HCT116 (cell line): ENCODE results near the gene BMP4. TPM values are rescaled to one million over a fixed set of nuclear protein-coding genes. Genes with fewer than 3 reads are reported as not detected.

Experiments
- ATAC-seq: fragments of 200-7000 bp; cut with Tn5 transposase; 2 replicates; pipeline ENCODE4 v1.9.1; 2020; ENCODE audit warnings: mild to moderate bottlenecking, moderate library complexity
- BruUV-seq: library from RNA; stranded (reverse); fragments of 400-500 nt; replicated peaks from 2 replicates; lab custom pipeline; 2021; lab: Mats Ljungman, UMichigan
- CTCF ChIA-PET: fragments of 300-600 bp; sonication (Branson Sonifier 250); formaldehyde crosslinking; loops from one replicate; lab custom pipeline; 2021; ENCODE audit warnings: antibody characterized with exemption; lab: Charles Lee
- POLR2A ChIA-PET: fragments of 300-600, 350-600 bp; sonication (Branson Sonifier 250); formaldehyde crosslinking; loops from one replicate; lab custom pipeline; 2021; ENCODE audit warnings: antibody characterized with exemption; lab: Charles Lee
- RAD21 ChIA-PET, 2 experiments: fragments of 300-600 bp; sonication (Branson Sonifier 250); formaldehyde crosslinking; loops; one replicate each; lab custom pipeline; 2023; ENCODE audit warnings: low total read pairs in 2 of 2; ENCODE audit not compliant: uncharacterized antibody in 2 of 2, unreplicated experiment in 2 of 2, low non-redundant PET in 1 of 2; lab: Charles Lee
- DNase-seq: peaks from one replicate; pipeline ENCODE4 v3.0.0-alpha.2; 2010; ENCODE audit warnings: low read depth, low spot score
- H2AFZ ChIP-seq: fragments of 200-600 bp; shearing (Covaris generic), sonication (generic); 2 replicates; pipeline ENCODE4 v1.6.1; 2017; ENCODE audit warnings: low read depth, mixed run types, mixed read lengths, antibody characterized with exemption, low read length; ENCODE audit not compliant: poor library complexity, severe bottlenecking
- H3K27ac ChIP-seq: 2 replicates; pipeline ENCODE4 v1.5.1; 2012; ENCODE audit warnings: low read depth, low read length
- H3K27me3 ChIP-seq: fragments of 200-600 bp; sonication (generic); 2 replicates; pipeline ENCODE4 v1.6.1; 2016; ENCODE audit warnings: mixed run types, low read length, mixed read lengths; ENCODE audit not compliant: insufficient read depth
- H3K36me3 ChIP-seq, 2 experiments: fragments of 200-500 bp in 1 of 2; fragments of 200-600 bp in 1 of 2; sonication (Bioruptor generic) in 1 of 2; sonication (generic) in 1 of 2; 2 replicates each; pipeline versions ENCODE4 v1.5.1 to v1.6.1; 2014 to 2016; ENCODE audit warnings: low read length in 2 of 2, inconsistent platforms in 1 of 2, mixed read lengths in 1 of 2, mixed run types in 1 of 2; ENCODE audit not compliant: insufficient read depth in 2 of 2, control insufficient read depth in 1 of 2
- H3K4me1 ChIP-seq, 2 experiments: fragments of 200-600 bp in 1 of 2; sonication (generic) in 1 of 2; 2 replicates each; pipeline versions ENCODE4 v1.5.1 to v1.6.1; 2012 to 2017; ENCODE audit warnings: low read length in 2 of 2, inconsistent platforms in 1 of 2, mild to moderate bottlenecking in 1 of 2, mixed read lengths in 1 of 2, mixed run types in 1 of 2, moderate library complexity in 1 of 2; ENCODE audit not compliant: insufficient read depth in 2 of 2, control insufficient read depth in 1 of 2
- H3K4me2 ChIP-seq: fragments of 200-600 bp; sonication (generic); 2 replicates; pipeline ENCODE4 v1.6.1; 2017; ENCODE audit warnings: mixed run types, low read length, mixed read lengths
- H3K4me3 ChIP-seq, 2 experiments: fragments of 200-600 bp in 1 of 2; sonication (generic) in 1 of 2; replicated peaks in 1 of 2; 2 replicates each; pipeline ENCODE4 v1.5.1; 2011 to 2016; ENCODE audit warnings: low read length in 2 of 2, control low read depth in 1 of 2, low read depth in 1 of 2, mild to moderate bottlenecking in 1 of 2, mixed read lengths in 1 of 2, mixed run types in 1 of 2
- H3K79me2 ChIP-seq: fragments of 200-600 bp; sonication (generic); 2 replicates; pipeline ENCODE4 v1.6.1; 2017; ENCODE audit warnings: mild to moderate bottlenecking, mixed run types, low read length, moderate library complexity, mixed read lengths; ENCODE audit not compliant: insufficient read depth
- H3K9ac ChIP-seq: fragments of 200-600 bp; sonication (generic); 2 replicates; pipeline ENCODE4 v1.6.1; 2016; ENCODE audit warnings: low read length, mixed read lengths
- H3K9me2 ChIP-seq: fragments of 200-600 bp; sonication (generic), shearing (Covaris generic); 2 replicates; pipeline ENCODE4 v1.6.1; 2017; ENCODE audit warnings: mixed run types, mild to moderate bottlenecking, moderate library complexity; ENCODE audit not compliant: insufficient read depth
- H3K9me3 ChIP-seq, 2 experiments: fragments of 200-500 bp in 1 of 2; fragments of 200-600 bp in 1 of 2; sonication (Bioruptor generic) in 1 of 2; sonication (generic) in 1 of 2; 2 replicates each; pipeline ENCODE4 v1.6.1; 2014 to 2017; ENCODE audit warnings: low read length in 2 of 2, mixed read lengths in 2 of 2, inconsistent platforms in 1 of 2, low read depth in 1 of 2, mild to moderate bottlenecking in 1 of 2, mixed run types in 1 of 2, moderate library complexity in 1 of 2; ENCODE audit not compliant: control insufficient read depth in 1 of 2, insufficient read depth in 1 of 2
- H4K20me1 ChIP-seq: fragments of 200-600 bp; sonication (generic), shearing (Covaris generic); 2 replicates; pipeline ENCODE4 v1.6.1; 2017; ENCODE audit warnings: mixed run types, mild to moderate bottlenecking, moderate library complexity; ENCODE audit not compliant: insufficient read depth
- CEBPB ChIP-seq: IDR thresholded peaks from 2 replicates; pipeline ENCODE4 v1.6.1; 2012; ENCODE audit warnings: low read depth
- ELF1 ChIP-seq: IDR thresholded peaks from 2 replicates; pipeline ENCODE4 v1.6.1; 2012; ENCODE audit warnings: low read depth, borderline replicate concordance
- EZH2 ChIP-seq: fragments of 200-600 bp; sonication (generic); IDR thresholded peaks from 2 replicates; pipeline ENCODE4 v1.6.1; 2017; ENCODE audit warnings: antibody characterized with exemption, mixed run types
- EZH2phosphoT487 ChIP-seq: fragments of 200-600 bp; IDR thresholded peaks from 2 replicates; pipeline ENCODE4 v1.6.1; 2018; ENCODE audit warnings: antibody characterized with exemption, borderline replicate concordance
- FOSL1 ChIP-seq: IDR thresholded peaks from 2 replicates; pipeline ENCODE4 v1.6.1; 2012; ENCODE audit warnings: low read depth
- POLR2A ChIP-seq: IDR thresholded peaks from 2 replicates; pipeline ENCODE4 v1.7.0; 2011; ENCODE audit warnings: borderline replicate concordance; ENCODE audit not compliant: insufficient read depth, insufficient read length; ENCODE audit errors: extremely low read depth
- POLR2AphosphoS5 ChIP-seq: IDR thresholded peaks from 2 replicates; pipeline ENCODE4 v1.6.1; 2011; ENCODE audit warnings: mild to moderate bottlenecking, low read depth, low read length, moderate library complexity
- RAD21 ChIP-seq: IDR thresholded peaks from 2 replicates; pipeline ENCODE4 v1.6.1; 2012; ENCODE audit warnings: low read depth, mild to moderate bottlenecking
- SIN3A ChIP-seq: IDR thresholded peaks from 2 replicates; pipeline ENCODE4 v1.6.1; 2012; ENCODE audit warnings: low read depth
- SRF ChIP-seq: IDR thresholded peaks from 2 replicates; pipeline ENCODE4 v1.6.1; 2012; ENCODE audit warnings: low read depth
- YY1 ChIP-seq: IDR thresholded peaks from 2 replicates; pipeline ENCODE4 v1.6.1; 2011; ENCODE audit warnings: low read length, low read depth, moderate library complexity, mild to moderate bottlenecking; ENCODE audit not compliant: insufficient replicate concordance; ENCODE audit errors: extremely low read depth
- ZFX ChIP-seq: fragments of 450-650 bp; IDR thresholded peaks from 2 replicates; pipeline ENCODE4 v1.6.1; 2017
- ZNF274 ChIP-seq: fragments of 200-500 bp; sonication (Bioruptor generic); IDR thresholded peaks from 2 replicates; pipeline ENCODE4 v1.6.1; 2014; ENCODE audit warnings: mild to moderate bottlenecking, low read depth, low read length, inconsistent platforms
- intact Hi-C: fragments of 100-400 bp; cut with micrococcal nuclease; formaldehyde crosslinking; loops from 2 replicates; pipeline ENCODE4 v1.10.0; 2022
- total RNA-seq: library from RNA; stranded (reverse); gene quantifications from one replicate; pipeline ENCODE4 v1.2.1, GENCODE V29; 2021; ENCODE audit not compliant: unreplicated experiment
- TF ChIP-seq, protein P1 (sequence below): IDR thresholded peaks from 2 replicates; pipeline ENCODE4 v1.6.1; 2012
- TF ChIP-seq, protein P2 (sequence below): IDR thresholded peaks from 2 replicates; pipeline ENCODE4 v1.6.1; 2012; ENCODE audit warnings: low read depth

The BMP4 gene
- total RNA-seq, 1 experiment from 2014 or later: 145 TPM

DNA sequence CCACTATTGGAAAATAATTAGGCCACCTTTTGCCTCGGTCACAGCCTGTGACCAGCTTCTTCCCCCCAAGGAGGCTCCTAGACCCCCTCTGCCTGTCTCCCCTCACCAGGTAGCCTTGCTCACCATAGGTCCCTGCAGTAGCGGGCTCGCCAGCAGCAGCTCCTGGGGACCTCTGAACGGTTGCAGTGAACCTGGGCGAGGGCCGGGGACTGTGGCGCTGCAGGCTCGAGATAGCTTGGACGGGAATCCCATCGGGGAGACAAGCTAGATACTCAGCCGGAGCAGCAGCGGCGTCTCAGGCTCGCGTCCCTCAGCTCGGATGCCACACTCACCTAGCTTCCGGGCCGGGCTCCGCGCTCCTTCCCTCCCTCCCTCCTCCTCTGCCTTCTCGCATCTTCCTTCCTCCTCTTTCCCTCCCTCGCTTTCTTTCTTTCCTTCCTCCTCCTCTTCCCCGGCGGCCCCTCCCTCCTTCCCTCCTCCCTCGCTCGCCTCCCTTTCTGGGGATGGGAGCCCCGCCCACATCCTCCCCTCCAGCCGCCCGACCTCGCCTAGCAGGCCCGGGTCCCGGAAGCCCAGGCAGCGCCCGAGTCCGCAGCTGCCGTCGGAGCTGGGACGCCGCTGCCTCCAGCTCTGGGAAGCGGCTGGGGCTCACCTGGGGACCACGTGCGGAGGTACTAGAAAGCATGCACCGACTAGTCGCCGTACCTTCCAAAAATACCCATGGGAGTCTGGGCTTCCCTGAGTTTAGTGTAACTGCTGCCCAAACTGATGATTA is at the start of gene BMP4 (continued):
- TF ChIP-seq, protein P1, sequence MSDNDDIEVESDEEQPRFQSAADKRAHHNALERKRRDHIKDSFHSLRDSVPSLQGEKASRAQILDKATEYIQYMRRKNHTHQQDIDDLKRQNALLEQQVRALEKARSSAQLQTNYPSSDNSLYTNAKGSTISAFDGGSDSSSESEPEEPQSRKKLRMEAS: peak; percentile 92; the same call in 1 of the 2 replicates
- TF ChIP-seq SIN3A (peak; percentile 81), EZH2 (no peak), ZNF274 (no peak), CEBPB (no peak), SRF (no peak), ZFX (0 out of 2 replicates have a peak, but pooled peaks have one; percentile 21), FOSL1 (no peak), POLR2AphosphoS5 (peak; percentile 94), POLR2A (peak; percentile 92)

DNA sequence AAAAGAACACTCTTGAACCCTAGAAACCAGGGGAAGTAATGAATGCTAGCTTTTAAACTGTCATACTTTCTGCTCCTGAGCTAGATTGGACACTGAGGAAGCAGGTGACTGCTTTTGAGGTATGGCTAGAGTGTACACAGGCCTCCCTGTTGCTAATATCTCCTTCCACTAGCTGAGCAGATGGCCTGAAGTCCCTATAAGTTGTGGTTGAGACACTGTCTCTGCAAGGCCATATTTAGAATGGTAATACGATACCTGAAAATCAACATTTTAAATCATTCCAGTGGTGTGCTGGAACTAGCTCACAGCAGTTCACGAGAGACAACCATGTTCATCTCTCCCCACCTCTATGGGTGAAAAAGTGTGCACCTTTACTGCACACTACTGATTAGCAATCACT is 46.4 kb upstream of the BMP4 start:
- BruUV-seq: no TSS peak
- no peaks in the 10 kb centered on the region for H3K9me3 ChIP-seq
- H3K27ac ChIP-seq: no peak overlapping the region
- H3K4me1 ChIP-seq: peaks cover 44 to 45% of the 10 kb centered on the region in 2 experiments
- intact Hi-C loops: loop anchor here (10.0 kb wide), 1 partner anchor 568 kb away; no protein-coding TSS in a partner anchor
- H3K79me2 ChIP-seq: no peaks in the 10 kb centered on the region
- H4K20me1 ChIP-seq: no peaks in the 10 kb centered on the region
- no peak overlapping the region for H3K4me3 ChIP-seq
- no peak for ATAC-seq
- DNase-seq: no peak
- H3K4me2 ChIP-seq: no peak overlapping the region
- no peak overlapping the region for H2AFZ ChIP-seq
- ChIA-PET POLR2A (interaction anchor here (1.5 kb wide), 1 partner anchor 49 kb away, joined by 3 read pairs; no protein-coding TSS in a partner anchor), CTCF (no interaction called here), RAD21 (no interaction called here)
- no peaks in the 10 kb centered on the region for H3K36me3 ChIP-seq
- no peak overlapping the region for H3K9ac ChIP-seq
- no peaks in the 10 kb centered on the region for H3K9me2 ChIP-seq
- TF ChIP-seq RAD21: no peak
- no peak for TF ChIP-seq FOSL1
- no peak for TF ChIP-seq EZH2
- no peak for TF ChIP-seq EZH2phosphoT487
- TF ChIP-seq YY1: no peak
- TF ChIP-seq, protein P2, sequence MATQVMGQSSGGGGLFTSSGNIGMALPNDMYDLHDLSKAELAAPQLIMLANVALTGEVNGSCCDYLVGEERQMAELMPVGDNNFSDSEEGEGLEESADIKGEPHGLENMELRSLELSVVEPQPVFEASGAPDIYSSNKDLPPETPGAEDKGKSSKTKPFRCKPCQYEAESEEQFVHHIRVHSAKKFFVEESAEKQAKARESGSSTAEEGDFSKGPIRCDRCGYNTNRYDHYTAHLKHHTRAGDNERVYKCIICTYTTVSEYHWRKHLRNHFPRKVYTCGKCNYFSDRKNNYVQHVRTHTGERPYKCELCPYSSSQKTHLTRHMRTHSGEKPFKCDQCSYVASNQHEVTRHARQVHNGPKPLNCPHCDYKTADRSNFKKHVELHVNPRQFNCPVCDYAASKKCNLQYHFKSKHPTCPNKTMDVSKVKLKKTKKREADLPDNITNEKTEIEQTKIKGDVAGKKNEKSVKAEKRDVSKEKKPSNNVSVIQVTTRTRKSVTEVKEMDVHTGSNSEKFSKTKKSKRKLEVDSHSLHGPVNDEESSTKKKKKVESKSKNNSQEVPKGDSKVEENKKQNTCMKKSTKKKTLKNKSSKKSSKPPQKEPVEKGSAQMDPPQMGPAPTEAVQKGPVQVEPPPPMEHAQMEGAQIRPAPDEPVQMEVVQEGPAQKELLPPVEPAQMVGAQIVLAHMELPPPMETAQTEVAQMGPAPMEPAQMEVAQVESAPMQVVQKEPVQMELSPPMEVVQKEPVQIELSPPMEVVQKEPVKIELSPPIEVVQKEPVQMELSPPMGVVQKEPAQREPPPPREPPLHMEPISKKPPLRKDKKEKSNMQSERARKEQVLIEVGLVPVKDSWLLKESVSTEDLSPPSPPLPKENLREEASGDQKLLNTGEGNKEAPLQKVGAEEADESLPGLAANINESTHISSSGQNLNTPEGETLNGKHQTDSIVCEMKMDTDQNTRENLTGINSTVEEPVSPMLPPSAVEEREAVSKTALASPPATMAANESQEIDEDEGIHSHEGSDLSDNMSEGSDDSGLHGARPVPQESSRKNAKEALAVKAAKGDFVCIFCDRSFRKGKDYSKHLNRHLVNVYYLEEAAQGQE: no peak
- TF ChIP-seq ZNF274: no peak
- no peak for TF ChIP-seq ELF1
- TF ChIP-seq CEBPB: no peak
- H3K27me3 ChIP-seq: no peaks in the 10 kb centered on the region
